ENCODE data around the gene OR56B4. TPM values are rescaled to one million over a fixed set of nuclear protein-coding genes. Genes with fewer than 3 reads are reported as not detected.

The OR56B4 gene
- total and polyA plus RNA-seq, 11 donors: not detected

DNA sequence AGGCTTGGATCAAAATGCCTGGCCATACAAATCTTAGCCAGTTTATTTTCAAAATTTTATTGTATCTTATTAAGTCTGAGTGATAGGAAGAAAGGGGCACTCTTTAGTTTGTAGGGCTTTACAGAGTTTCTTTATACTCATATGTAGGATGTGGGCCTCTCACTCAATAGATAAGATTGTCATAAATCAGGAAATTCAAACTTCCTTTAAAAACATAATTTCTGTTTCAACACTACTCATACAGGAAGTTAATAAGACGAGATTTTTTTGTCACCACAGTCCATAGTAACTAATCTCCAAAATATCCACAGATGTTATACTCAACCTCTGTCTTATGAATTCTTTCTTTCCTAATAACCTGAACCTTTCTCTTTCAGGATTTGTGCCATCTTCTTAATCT lies 13.3 kb upstream of the OR56B4 start:
- peaks cover 0 to 17% (median 2%) of the 10 kb centered on the region in 12 donors for H3K4me1 ChIP-seq
- H3K36me3 ChIP-seq: no peaks in the 10 kb centered on the region
- WGBS, 4 donors: 31 to 40% (median 37%) methylated on average over 1 of the region's 1 CpG
- no peaks in the 10 kb centered on the region for H3K27me3 ChIP-seq
- TF ChIP-seq, protein P1, sequence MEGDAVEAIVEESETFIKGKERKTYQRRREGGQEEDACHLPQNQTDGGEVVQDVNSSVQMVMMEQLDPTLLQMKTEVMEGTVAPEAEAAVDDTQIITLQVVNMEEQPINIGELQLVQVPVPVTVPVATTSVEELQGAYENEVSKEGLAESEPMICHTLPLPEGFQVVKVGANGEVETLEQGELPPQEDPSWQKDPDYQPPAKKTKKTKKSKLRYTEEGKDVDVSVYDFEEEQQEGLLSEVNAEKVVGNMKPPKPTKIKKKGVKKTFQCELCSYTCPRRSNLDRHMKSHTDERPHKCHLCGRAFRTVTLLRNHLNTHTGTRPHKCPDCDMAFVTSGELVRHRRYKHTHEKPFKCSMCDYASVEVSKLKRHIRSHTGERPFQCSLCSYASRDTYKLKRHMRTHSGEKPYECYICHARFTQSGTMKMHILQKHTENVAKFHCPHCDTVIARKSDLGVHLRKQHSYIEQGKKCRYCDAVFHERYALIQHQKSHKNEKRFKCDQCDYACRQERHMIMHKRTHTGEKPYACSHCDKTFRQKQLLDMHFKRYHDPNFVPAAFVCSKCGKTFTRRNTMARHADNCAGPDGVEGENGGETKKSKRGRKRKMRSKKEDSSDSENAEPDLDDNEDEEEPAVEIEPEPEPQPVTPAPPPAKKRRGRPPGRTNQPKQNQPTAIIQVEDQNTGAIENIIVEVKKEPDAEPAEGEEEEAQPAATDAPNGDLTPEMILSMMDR (IDR thresholded peaks at IDR 0.05): no peak
- TF ChIP-seq POLR2A (IDR thresholded peaks at IDR 0.05): no peak
- intact Hi-C loops (cut with DNase I): no loop called here
- ATAC-seq (no peak), DNase-seq (no peak)
- H3K9me3 ChIP-seq: peaks cover 0 to 13% (median 0%) of the 10 kb centered on the region in 12 donors
- no peak overlapping the region for H3K27ac ChIP-seq
- H3K4me3 ChIP-seq: no peak overlapping the region

DNA sequence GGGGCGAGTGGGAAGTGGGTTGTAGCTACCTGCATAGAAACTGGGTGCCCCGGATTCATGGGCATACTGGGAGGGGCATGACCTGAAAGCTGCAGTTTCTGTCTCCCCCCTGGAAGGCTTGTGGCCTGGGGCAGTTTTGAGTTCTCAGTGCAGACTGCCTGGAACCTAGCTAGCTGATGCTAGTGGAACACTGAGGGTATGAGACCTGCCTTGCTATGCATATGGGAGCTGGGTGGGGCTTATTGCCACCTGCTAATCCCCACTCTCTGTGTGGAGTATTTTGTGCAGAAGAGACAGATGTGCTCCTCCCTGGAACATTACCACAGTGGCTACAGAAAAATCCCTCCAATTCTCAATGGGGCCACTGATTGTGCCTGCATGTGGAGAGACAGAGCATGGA lies 11.7 kb upstream of the OR56B4 start:
- peaks cover 0 to 17% (median 2%) of the 10 kb centered on the region in 12 donors for H3K4me1 ChIP-seq
- H3K27ac ChIP-seq: no peak overlapping the region
- H3K36me3 ChIP-seq: no peaks in the 10 kb centered on the region
- ATAC-seq (peak in 1 of 4 donors; percentile 27), DNase-seq (no peak)
- no peak for TF ChIP-seq POLR2A (IDR thresholded peaks at IDR 0.05)
- TF ChIP-seq, protein P1 (IDR thresholded peaks at IDR 0.05): no peak
- WGBS, 4 donors: 86 to 93% (median 91%) methylated on average over 2 of the region's 2 CpGs
- H3K9me3 ChIP-seq: peaks cover 0 to 1% (median 0%) of the 10 kb centered on the region in 12 donors
- no peak overlapping the region for H3K4me3 ChIP-seq
- no peaks in the 10 kb centered on the region for H3K27me3 ChIP-seq
- intact Hi-C loops (cut with DNase I): no loop called here

DNA sequence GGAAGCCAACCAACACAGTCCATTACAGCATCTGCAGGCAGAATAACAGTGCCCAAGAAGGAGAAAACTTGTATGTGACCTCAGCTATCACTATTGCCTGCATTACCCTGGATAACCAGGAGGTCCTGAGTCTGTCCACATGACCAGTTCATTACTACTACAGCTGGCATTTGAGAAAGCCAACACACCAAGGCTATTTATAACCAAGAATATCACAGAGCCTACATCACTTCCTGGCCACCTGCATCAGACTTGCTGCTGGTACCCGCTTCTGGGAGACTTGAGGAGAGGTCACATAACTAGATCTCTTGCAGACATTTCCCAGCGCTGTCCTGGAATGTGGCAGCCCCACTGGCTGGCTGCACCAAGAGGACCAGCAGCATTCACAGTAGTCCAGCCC lies 11.1 kb upstream of the OR56B4 start:
- intact Hi-C loops (cut with DNase I): no loop called here
- no peaks in the 10 kb centered on the region for H3K27me3 ChIP-seq
- TF ChIP-seq, protein P1 (IDR thresholded peaks at IDR 0.05): peak in 2 of 12 donors; percentile 8 to 11
- no peak for TF ChIP-seq POLR2A (IDR thresholded peaks at IDR 0.05)
- H3K4me1 ChIP-seq: peaks cover 0 to 17% (median 2%) of the 10 kb centered on the region in 12 donors
- WGBS, 4 donors: 23 to 28% (median 25%) methylated on average over 2 of the region's 2 CpGs
- DNase-seq (no peak), ATAC-seq (peak; percentile 42 to 81 (median 68))
- no peak overlapping the region for H3K27ac ChIP-seq
- no peaks in the 10 kb centered on the region for H3K9me3 ChIP-seq
- H3K36me3 ChIP-seq: no peaks in the 10 kb centered on the region
- H3K4me3 ChIP-seq: no peak overlapping the region

DNA sequence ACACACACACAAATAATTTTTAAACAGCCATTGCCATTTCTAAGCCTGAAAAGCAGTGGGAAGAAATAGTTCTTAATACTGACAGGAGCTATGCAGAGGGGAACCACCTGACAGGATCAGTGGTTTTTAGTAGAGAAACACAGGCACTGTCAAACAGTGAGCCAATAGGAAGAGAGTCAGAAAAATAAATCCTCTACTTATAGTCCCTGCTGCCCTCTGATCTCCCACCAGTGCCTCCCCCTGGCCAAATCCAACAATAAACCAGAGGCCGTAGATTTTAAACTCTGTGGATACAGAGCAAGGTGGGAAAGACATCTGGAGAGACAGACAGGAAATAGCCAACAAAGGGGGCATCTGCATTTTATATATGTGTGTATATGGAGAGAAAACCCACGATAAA lies 7.9 kb upstream of the OR56B4 start:
- 38 to 70% (median 49%) methylated on average over 2 of the region's 2 CpGs for WGBS, 4 donors
- H3K9me3 ChIP-seq: no peaks in the 10 kb centered on the region
- no peak overlapping the region for H3K27ac ChIP-seq
- H3K36me3 ChIP-seq: no peaks in the 10 kb centered on the region
- no peak for ATAC-seq
- H3K27me3 ChIP-seq: no peaks in the 10 kb centered on the region
- TF ChIP-seq, protein P1 (IDR thresholded peaks at IDR 0.05): no peak
- TF ChIP-seq POLR2A (IDR thresholded peaks at IDR 0.05): no peak
- no peak overlapping the region for H3K4me3 ChIP-seq
- intact Hi-C loops (cut with DNase I): no loop called here
- H3K4me1 ChIP-seq: peaks cover 0 to 11% (median 2%) of the 10 kb centered on the region in 12 donors
- no peak for DNase-seq
